Smooth muscle cell (in vitro differentiated cells): ENCODE data around the gene RAPGEF5. TPM values are rescaled to one million over a fixed set of nuclear protein-coding genes. Genes with fewer than 3 reads are reported as not detected.

Experiments
- DNase-seq: peaks from one replicate; lab custom pipeline; 2025; ENCODE audit not compliant: unreplicated experiment; lab: John Stamatoyannopoulos, UW
- H2AFZ ChIP-seq: fragments of 200-600 bp; sonication (generic); 2 replicates; pipeline ENCODE4 v1.6.0; 2016; ENCODE audit warnings: antibody characterized with exemption, low read depth, mild to moderate bottlenecking
- H3F3A ChIP-seq: fragments of 200-600 bp; sonication (generic); 2 replicates; pipeline ENCODE4 v1.6.0; 2017; ENCODE audit warnings: antibody characterized with exemption, low read depth
- H3K27ac ChIP-seq: fragments of 200-600 bp; sonication (generic); 2 replicates; pipeline ENCODE4 v1.5.1; 2016; ENCODE audit warnings: low read depth, mild to moderate bottlenecking
- H3K27me3 ChIP-seq: fragments of 200-600 bp; sonication (generic); 2 replicates; pipeline ENCODE4 v1.6.1; 2016; ENCODE audit warnings: low read depth, mild to moderate bottlenecking
- H3K36me3 ChIP-seq: fragments of 200-600 bp; sonication (generic); 2 replicates; pipeline ENCODE4 v1.5.1; 2016; ENCODE audit warnings: low read depth
- H3K4me1 ChIP-seq: fragments of 200-600 bp; sonication (generic); 2 replicates; pipeline ENCODE4 v1.5.1; 2016; ENCODE audit warnings: low read depth
- H3K4me2 ChIP-seq: fragments of 200-600 bp; sonication (generic); 2 replicates; pipeline ENCODE4 v1.6.0; 2016; ENCODE audit warnings: mild to moderate bottlenecking
- H3K4me3 ChIP-seq: fragments of 200-600 bp; sonication (generic); 2 replicates; pipeline ENCODE4 v1.5.1; 2016; ENCODE audit warnings: mild to moderate bottlenecking
- H3K79me2 ChIP-seq: fragments of 200-600 bp; sonication (generic); 2 replicates; pipeline ENCODE4 v1.6.0; 2016; ENCODE audit warnings: low read depth, mild to moderate bottlenecking
- H3K9ac ChIP-seq: fragments of 200-600 bp; sonication (generic); 2 replicates; pipeline ENCODE4 v1.6.0; 2016; ENCODE audit warnings: low read depth
- H3K9me3 ChIP-seq: fragments of 200-600 bp; sonication (generic); replicated peaks from 2 replicates; pipeline ENCODE4 v1.5.1; 2016; ENCODE audit warnings: low read depth
- H4K20me1 ChIP-seq: fragments of 200-600 bp; sonication (generic); 2 replicates; pipeline ENCODE4 v1.6.0; 2016; ENCODE audit warnings: low read depth
- WGBS: methylation state at CpG from one replicate; pipeline ENCODE4 v1.1.7; 2016; ENCODE audit warnings: low lambda C conversion rate; 5-methylcytosine and 5-hydroxymethylcytosine counted together
- polyA plus RNA-seq: library from polyadenylated mRNA; unstranded; fragments of >200 nt; fragmentation: Nextera tagmentation; extraction: Ambion mirVana; gene quantifications from 2 replicates; pipeline ENCODE4 v1.2.1, GENCODE V29; 2016
- total RNA-seq: library from RNA; depleted of rRNA; stranded (reverse); fragments of >200 nt; gene quantifications from 2 replicates; pipeline ENCODE4 v1.2.3, GENCODE V29; 2014
- TF ChIP-seq, protein P1 (sequence below): fragments of 200-600 bp; sonication (generic); IDR thresholded peaks from 2 replicates; pipeline ENCODE4 v1.5.1; 2017; ENCODE audit warnings: borderline replicate concordance, mild to moderate bottlenecking, antibody characterized with exemption; ENCODE audit not compliant: insufficient read depth, poor library complexity, severe bottlenecking

RAPGEF5 gene
- total and polyA plus RNA-seq, 2 experiments from 2014 or later, result 11.4 TPM; not detected in 1

- H3K27me3 ChIP-seq, result peaks cover 10% of the 10 kb centered on the region
- no peak overlapping the region for H3K4me2 ChIP-seq
- peaks cover 14% of the 10 kb centered on the region for H3K4me1 ChIP-seq
- H3K9ac ChIP-seq, result no peak overlapping the region
- no peaks in the 10 kb centered on the region for H3K79me2 ChIP-seq
- H2AFZ ChIP-seq, result no peak overlapping the region
- TF ChIP-seq, protein P1, sequence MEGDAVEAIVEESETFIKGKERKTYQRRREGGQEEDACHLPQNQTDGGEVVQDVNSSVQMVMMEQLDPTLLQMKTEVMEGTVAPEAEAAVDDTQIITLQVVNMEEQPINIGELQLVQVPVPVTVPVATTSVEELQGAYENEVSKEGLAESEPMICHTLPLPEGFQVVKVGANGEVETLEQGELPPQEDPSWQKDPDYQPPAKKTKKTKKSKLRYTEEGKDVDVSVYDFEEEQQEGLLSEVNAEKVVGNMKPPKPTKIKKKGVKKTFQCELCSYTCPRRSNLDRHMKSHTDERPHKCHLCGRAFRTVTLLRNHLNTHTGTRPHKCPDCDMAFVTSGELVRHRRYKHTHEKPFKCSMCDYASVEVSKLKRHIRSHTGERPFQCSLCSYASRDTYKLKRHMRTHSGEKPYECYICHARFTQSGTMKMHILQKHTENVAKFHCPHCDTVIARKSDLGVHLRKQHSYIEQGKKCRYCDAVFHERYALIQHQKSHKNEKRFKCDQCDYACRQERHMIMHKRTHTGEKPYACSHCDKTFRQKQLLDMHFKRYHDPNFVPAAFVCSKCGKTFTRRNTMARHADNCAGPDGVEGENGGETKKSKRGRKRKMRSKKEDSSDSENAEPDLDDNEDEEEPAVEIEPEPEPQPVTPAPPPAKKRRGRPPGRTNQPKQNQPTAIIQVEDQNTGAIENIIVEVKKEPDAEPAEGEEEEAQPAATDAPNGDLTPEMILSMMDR, result no peak
- H3K36me3 ChIP-seq, result no peaks in the 10 kb centered on the region
- no peak for DNase-seq
- WGBS, result 92% methylated on average over 6 of the region's 6 CpGs
- no peaks in the 10 kb centered on the region for H4K20me1 ChIP-seq
- no peak overlapping the region for H3K27ac ChIP-seq
- no peak overlapping the region for H3K4me3 ChIP-seq
- H3K9me3 ChIP-seq, result no peaks in the 10 kb centered on the region
- H3F3A ChIP-seq, result no peaks in the 10 kb centered on the region
Observed at GRCh38 chr7:22196429-22196828, 160.5 kb downstream of the RAPGEF5 start.

DNA sequence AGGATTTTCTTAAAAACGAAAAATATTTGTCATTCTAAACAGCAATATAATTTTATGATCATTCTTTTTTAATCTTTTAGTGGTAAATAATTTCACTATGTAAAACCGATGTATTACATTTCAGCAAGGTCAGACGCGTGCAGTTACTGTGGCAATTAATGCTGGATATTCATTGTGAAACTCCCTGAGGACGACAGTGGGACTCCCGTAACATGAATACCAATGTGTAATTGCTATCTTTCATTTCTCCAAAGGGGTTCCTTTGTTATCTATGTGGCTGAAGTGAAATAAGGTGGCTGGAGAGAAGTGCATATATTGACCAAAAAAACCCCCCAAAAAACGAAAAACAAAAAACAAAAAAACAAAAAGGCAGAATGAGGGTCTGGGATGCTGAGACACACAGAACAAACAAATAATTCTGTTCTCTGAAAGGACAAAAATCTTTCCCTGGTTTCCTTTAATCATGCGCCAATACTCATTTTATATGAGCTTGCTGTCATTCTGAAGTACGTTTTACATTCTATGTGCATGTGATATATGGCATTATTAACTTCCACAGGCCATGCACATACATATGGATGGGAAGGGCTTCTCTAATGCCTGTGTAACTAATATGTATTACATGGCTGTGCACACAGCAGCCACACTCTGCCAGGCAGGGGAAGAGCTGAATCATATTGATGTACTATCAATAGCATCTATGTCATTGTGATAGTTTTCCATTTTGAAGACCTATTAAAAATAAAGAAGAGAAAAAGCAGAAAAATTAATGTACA lies 161.4 kb downstream of the RAPGEF5 start:
- TF ChIP-seq, protein P1, result no peak
- peaks cover 14% of the 10 kb centered on the region for H3K4me1 ChIP-seq
- no peak overlapping the region for H3K27ac ChIP-seq
- H3K36me3 ChIP-seq, result no peaks in the 10 kb centered on the region
- H3K27me3 ChIP-seq, result peaks cover 10% of the 10 kb centered on the region
- no peak overlapping the region for H3K4me2 ChIP-seq
- H3K4me3 ChIP-seq, result no peak overlapping the region
- no peak overlapping the region for H3K9ac ChIP-seq
- H3K9me3 ChIP-seq, result no peaks in the 10 kb centered on the region
- DNase-seq, result no peak
- H3F3A ChIP-seq, result no peaks in the 10 kb centered on the region
- H4K20me1 ChIP-seq, result no peaks in the 10 kb centered on the region
- WGBS, result 87% methylated on average over 9 of the region's 9 CpGs
- no peak overlapping the region for H2AFZ ChIP-seq
- H3K79me2 ChIP-seq, result no peaks in the 10 kb centered on the region

GRCh38 chr7:22194658-22195273 lies 162.2 kb downstream of the RAPGEF5 start:
- no peak overlapping the region for H2AFZ ChIP-seq
- DNase-seq, result no peak
- H4K20me1 ChIP-seq, result no peaks in the 10 kb centered on the region
- peaks cover 14% of the 10 kb centered on the region for H3K4me1 ChIP-seq
- H3F3A ChIP-seq, result no peaks in the 10 kb centered on the region
- no peak overlapping the region for H3K4me3 ChIP-seq
- 81% methylated on average over 10 of the region's 10 CpGs for WGBS
- no peak overlapping the region for H3K27ac ChIP-seq
- TF ChIP-seq, protein P1, result no peak
- no peak overlapping the region for H3K9ac ChIP-seq
- no peaks in the 10 kb centered on the region for H3K36me3 ChIP-seq
- H3K79me2 ChIP-seq, result no peaks in the 10 kb centered on the region
- no peak overlapping the region for H3K4me2 ChIP-seq
- no peaks in the 10 kb centered on the region for H3K9me3 ChIP-seq
- peaks cover 10% of the 10 kb centered on the region for H3K27me3 ChIP-seq
